ENCODE results near the gene GNPAT. TPM values are rescaled to one million over a fixed set of nuclear protein-coding genes. Genes with fewer than 3 reads are reported as not detected.
A peak's percentile ranks its signal among the peaks of the same experiment; 100 is the strongest.

The GNPAT gene
- total and polyA plus RNA-seq, 2 experiments from 2014 or later: 32.8 to 45.4 TPM

- peaks cover 4% of the 10 kb centered on the region; the same call in 1 of the 2 replicates for H3K36me3 ChIP-seq (ENCODE audit: insufficient read depth)
- no peak overlapping the region for H3K27ac Mint-ChIP-seq
- H3F3A ChIP-seq (replicated peaks; ENCODE audit: low read depth): no peaks in the 10 kb centered on the region
- H3K27me3 ChIP-seq (ENCODE audit: insufficient read depth): no peaks in the 10 kb centered on the region
- peaks cover 6% of the 10 kb centered on the region; the same call in 1 of the 3 replicates for H3K36me3 Mint-ChIP-seq (ENCODE audit: low read depth)
- no peaks in the 10 kb centered on the region for H3K27me3 Mint-ChIP-seq (ENCODE audit: insufficient read depth, low read depth, poor library complexity)
- no peaks in the 10 kb centered on the region for H3K9me3 Mint-ChIP-seq
- no peaks in the 10 kb centered on the region for H3K9me2 ChIP-seq (ENCODE audit: insufficient read depth)
- no peak overlapping the region for H3K4me3 ChIP-seq
- no peak overlapping the region for H2AFZ ChIP-seq
- peaks cover 56% of the 10 kb centered on the region for H3K79me2 ChIP-seq (replicated peaks; ENCODE audit: insufficient read depth)
- no peak overlapping the region for H3K27ac ChIP-seq (ENCODE audit: low read depth)
- TF ChIP-seq, protein P1, sequence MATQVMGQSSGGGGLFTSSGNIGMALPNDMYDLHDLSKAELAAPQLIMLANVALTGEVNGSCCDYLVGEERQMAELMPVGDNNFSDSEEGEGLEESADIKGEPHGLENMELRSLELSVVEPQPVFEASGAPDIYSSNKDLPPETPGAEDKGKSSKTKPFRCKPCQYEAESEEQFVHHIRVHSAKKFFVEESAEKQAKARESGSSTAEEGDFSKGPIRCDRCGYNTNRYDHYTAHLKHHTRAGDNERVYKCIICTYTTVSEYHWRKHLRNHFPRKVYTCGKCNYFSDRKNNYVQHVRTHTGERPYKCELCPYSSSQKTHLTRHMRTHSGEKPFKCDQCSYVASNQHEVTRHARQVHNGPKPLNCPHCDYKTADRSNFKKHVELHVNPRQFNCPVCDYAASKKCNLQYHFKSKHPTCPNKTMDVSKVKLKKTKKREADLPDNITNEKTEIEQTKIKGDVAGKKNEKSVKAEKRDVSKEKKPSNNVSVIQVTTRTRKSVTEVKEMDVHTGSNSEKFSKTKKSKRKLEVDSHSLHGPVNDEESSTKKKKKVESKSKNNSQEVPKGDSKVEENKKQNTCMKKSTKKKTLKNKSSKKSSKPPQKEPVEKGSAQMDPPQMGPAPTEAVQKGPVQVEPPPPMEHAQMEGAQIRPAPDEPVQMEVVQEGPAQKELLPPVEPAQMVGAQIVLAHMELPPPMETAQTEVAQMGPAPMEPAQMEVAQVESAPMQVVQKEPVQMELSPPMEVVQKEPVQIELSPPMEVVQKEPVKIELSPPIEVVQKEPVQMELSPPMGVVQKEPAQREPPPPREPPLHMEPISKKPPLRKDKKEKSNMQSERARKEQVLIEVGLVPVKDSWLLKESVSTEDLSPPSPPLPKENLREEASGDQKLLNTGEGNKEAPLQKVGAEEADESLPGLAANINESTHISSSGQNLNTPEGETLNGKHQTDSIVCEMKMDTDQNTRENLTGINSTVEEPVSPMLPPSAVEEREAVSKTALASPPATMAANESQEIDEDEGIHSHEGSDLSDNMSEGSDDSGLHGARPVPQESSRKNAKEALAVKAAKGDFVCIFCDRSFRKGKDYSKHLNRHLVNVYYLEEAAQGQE (IDR thresholded peaks at IDR 0.05; ENCODE audit: unreplicated experiment): no peak
- DNase-seq (ENCODE audit: low spot score) (no peak), ATAC-seq (no peak)
- H4K20me1 ChIP-seq (replicated peaks; ENCODE audit: insufficient read depth): peaks cover 15% of the 10 kb centered on the region
- H3K4me2 ChIP-seq: no peak overlapping the region
- H3K4me3 Mint-ChIP-seq: no peak overlapping the region
- no peaks in the 10 kb centered on the region for H3K4me1 Mint-ChIP-seq
- no peaks in the 10 kb centered on the region for H3K4me1 ChIP-seq (ENCODE audit: insufficient read depth)
Measured at GRCh38 chr1:231248778-231249177, 7.8 kb downstream of the GNPAT start.

GRCh38 chr1:231252336-231252735 is 11.3 kb downstream of the GNPAT start:
- Histone ChIP-seq H3K27ac (ENCODE audit: low read depth) (no peak overlapping the region), H3K4me1 (ENCODE audit: insufficient read depth) (no peaks in the 10 kb centered on the region), H4K20me1 (replicated peaks; ENCODE audit: insufficient read depth) (peaks cover 10% of the 10 kb centered on the region), H3K4me2 (no peak overlapping the region), H3K27me3 (ENCODE audit: insufficient read depth) (no peaks in the 10 kb centered on the region), H3K4me3 (no peak overlapping the region), H2AFZ (no peak overlapping the region), H3K9me2 (ENCODE audit: insufficient read depth) (no peaks in the 10 kb centered on the region), H3K79me2 (replicated peaks; ENCODE audit: insufficient read depth) (peaks cover 22% of the 10 kb centered on the region), H3K36me3 (ENCODE audit: insufficient read depth) (peaks cover 4% of the 10 kb centered on the region; the same call in 1 of the 2 replicates), H3F3A (replicated peaks; ENCODE audit: low read depth) (no peaks in the 10 kb centered on the region)
- TF ChIP-seq STAT1 (IDR thresholded peaks at IDR 0.05; ENCODE audit: unreplicated experiment) (no peak), CREB1 (CRISPR knock-in tag; IDR thresholded peaks at IDR 0.05; ENCODE audit: low read depth) (no peak), CTCF (conservative IDR thresholded peaks at IDR 0.05; ENCODE audit: low read depth in 2 of 2) (no peak)
- Mint-ChIP-seq H3K4me3 (no peak overlapping the region), H3K27me3 (ENCODE audit: insufficient read depth, low read depth, poor library complexity) (peaks cover 1% of the 10 kb centered on the region), H3K9me3 (no peaks in the 10 kb centered on the region), H3K27ac (no peak overlapping the region), H3K4me1 (no peaks in the 10 kb centered on the region), H3K36me3 (ENCODE audit: low read depth) (peaks cover 9% of the 10 kb centered on the region)
- ATAC-seq (peak; percentile 76), DNase-seq (ENCODE audit: low spot score) (peak; percentile 21)

GRCh38 chr1:231260351-231260750 is 19.3 kb downstream of the GNPAT start:
- Mint-ChIP-seq H3K9me3 (no peaks in the 10 kb centered on the region), H3K4me3 (no peak overlapping the region), H3K4me1 (no peaks in the 10 kb centered on the region), H3K27me3 (ENCODE audit: insufficient read depth, low read depth, poor library complexity) (no peaks in the 10 kb centered on the region), H3K27ac (no peak overlapping the region), H3K36me3 (ENCODE audit: low read depth) (peaks cover 17% of the 10 kb centered on the region)
- no peak overlapping the region for H2AFZ ChIP-seq
- no peaks in the 10 kb centered on the region for H3K4me1 ChIP-seq (ENCODE audit: insufficient read depth)
- DNase-seq (ENCODE audit: low spot score) (no peak), ATAC-seq (no peak)
- H3F3A ChIP-seq (replicated peaks; ENCODE audit: low read depth): no peaks in the 10 kb centered on the region
- H3K79me2 ChIP-seq (replicated peaks; ENCODE audit: insufficient read depth): no peaks in the 10 kb centered on the region
- no peaks in the 10 kb centered on the region for H3K36me3 ChIP-seq (ENCODE audit: insufficient read depth)
- no peak overlapping the region for H3K27ac ChIP-seq (ENCODE audit: low read depth)
- no peak overlapping the region for H3K4me3 ChIP-seq
- no peaks in the 10 kb centered on the region for H3K27me3 ChIP-seq (ENCODE audit: insufficient read depth)
- peaks cover 4% of the 10 kb centered on the region for H4K20me1 ChIP-seq (replicated peaks; ENCODE audit: insufficient read depth)
- no peaks in the 10 kb centered on the region for H3K9me2 ChIP-seq (ENCODE audit: insufficient read depth)
- no peak overlapping the region for H3K4me2 ChIP-seq
- no peak for TF ChIP-seq POLR2AphosphoS5 (IDR thresholded peaks at IDR 0.05; ENCODE audit: low read depth)
- TF ChIP-seq CTCF (conservative IDR thresholded peaks at IDR 0.05; ENCODE audit: low read depth in 2 of 2): no peak
- no peak for TF ChIP-seq ZNF331 (CRISPR knock-in tag; IDR thresholded peaks at IDR 0.05; ENCODE audit: low read depth)
- TF ChIP-seq EZH2phosphoT487 (IDR thresholded peaks at IDR 0.05; ENCODE audit: unreplicated experiment): no peak

All from GM23338 (cell line).